NCI-H146 treated with DMSO at 0.1 percent for 48 hours (cell line): ENCODE data around the gene SRRM4.

Experiments used
- DNase-seq: peaks from one replicate; lab custom pipeline; 2025; ENCODE audit not compliant: unreplicated experiment; lab: John Stamatoyannopoulos, UW

SRRM4 gene

DNA sequence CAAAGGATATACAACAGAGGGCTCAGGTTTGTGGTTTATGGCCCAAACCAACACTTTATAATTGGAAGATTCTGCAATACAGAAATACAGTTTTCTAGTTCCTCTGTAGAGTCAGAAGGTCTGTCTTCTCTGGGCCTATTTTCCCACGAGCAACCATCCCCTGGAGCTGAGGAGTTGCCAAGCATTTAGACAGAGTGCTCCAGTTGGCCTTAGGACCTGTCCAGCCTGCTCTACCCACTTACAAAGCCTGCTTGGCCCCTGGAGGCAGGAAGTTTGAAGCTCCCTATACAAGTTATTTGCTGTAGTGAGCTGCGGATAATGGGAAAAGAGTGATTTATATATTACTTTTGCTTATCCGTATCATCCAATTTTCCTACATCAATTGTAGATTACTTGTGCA, 136.6 kb downstream of the SRRM4 start:
- no peak for DNase-seq

DNA sequence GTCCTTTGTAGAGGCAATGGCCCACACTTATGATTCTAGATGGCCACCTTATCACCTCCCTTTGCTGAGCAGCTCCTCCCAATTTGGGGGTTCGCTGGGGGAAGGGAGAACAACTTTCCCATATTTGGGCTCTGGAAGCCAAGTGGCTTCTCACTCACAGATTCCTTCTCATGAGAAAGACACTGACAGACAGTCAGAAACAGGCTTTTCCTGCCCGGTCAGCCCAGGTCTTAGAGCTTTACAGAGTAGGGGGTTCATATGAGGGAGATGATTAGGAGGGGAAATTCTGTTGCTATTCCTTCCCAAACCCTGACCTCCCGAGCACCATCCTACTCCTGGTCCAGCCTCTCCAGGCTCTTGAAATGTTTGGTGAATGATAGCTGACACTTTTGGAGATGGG, 137.3 kb downstream of the SRRM4 start:
- DNase-seq = no peak

DNA sequence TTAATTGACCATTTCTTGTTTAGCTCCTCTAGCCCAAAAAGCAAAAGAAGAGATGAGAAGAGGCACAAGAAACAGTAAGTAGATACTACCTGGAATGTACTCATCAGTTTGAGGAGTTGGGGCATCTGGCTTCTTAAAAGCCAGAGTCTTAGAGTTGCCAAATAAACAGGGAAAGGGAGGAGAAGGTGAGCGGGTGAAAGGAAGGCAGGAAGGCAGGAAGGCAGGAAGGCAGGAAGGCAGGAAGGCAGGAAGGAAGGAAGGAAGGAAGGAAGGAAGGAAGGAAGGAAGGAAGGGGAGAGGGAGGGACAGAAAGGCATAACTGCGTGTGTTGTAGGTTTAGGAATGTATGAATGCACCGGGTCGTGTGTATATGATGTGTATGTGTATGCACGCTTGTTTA, 140.7 kb downstream of the SRRM4 start:
- no peak for DNase-seq

GRCh38 chr12:119122751-119123150, 141.4 kb downstream of the SRRM4 start:
- DNase-seq = no peak

- DNase-seq = no peak
Observed at GRCh38 chr12:119128527-119128926, 147.2 kb downstream of the SRRM4 start.

- DNase-seq = no peak
Observed at GRCh38 chr12:119129827-119130434, 148.6 kb downstream of the SRRM4 start.

GRCh38 chr12:119130523-119130922, 149.2 kb downstream of the SRRM4 start:
- DNase-seq = no peak

DNA sequence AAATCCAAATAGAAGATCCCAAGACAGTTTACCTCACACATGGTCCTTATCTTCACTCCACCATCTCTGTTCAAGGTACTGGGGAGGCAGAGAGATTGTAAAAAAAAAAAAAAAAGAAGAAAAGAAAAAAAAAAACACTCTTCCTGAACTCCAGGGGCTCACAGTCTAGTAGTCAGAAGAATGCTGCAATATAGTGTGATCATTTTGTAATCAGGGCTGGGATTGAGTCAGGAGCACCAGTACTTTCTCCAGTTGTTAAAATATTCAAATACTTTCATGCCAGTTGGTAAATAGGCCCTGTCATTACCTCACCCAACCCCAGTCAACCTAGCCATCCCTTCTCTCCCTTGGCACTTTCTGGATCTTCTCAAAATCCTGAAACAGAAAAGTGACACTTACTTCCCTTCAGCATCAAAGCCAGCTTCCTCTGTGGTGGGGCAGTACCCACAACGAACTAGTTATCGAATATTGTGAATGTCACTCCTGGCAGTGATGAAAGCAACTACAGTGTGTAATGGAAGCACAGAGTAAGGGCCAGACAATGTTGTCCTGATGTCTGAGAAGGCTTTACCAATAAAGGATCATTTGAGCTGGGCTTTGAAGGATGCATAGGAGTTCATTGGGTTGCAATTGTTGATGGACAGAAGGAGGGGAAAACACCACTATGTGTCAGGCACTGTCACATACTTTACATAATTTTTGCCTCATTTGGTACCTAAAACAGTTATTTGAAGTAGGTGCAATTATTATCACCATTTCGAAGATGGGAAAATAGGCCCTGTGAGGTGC, 153.1 kb downstream of the SRRM4 start:
- DNase-seq = no peak

DNA sequence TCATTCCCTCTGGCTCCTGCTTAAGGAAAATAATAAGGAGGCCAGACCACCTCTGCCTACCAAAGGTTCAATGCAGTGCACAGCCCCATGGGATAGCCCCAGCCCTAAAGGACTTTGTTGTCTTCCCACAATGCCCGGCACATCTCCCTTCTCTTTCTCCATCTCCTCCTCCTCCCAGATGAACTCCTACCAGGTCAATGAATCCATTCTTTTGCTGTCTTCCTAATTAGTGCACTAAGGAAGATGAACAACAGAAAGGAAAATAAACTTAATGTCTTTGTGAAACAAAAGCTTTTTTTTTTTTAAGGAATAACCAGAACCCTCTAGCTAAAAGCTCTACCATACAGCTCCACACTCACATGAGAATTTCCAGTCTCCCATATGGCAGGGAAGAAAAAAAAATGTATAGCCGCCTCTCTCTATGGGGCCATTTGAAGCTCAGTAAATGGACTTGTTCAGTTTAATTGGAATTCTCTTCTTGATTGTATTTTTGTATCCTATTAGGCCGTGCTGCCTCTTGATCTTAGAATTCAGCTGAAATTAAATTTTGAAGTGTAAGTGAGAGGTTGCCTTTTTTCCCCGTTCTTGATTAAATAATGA, 155.6 kb downstream of the SRRM4 start:
- no peak for DNase-seq

- no peak for DNase-seq
Observed at GRCh38 chr12:119139448-119139847, 158.1 kb downstream of the SRRM4 start.

- no peak for DNase-seq
Observed at GRCh38 chr12:119145367-119145766, 164.0 kb downstream of the SRRM4 start.

DNA sequence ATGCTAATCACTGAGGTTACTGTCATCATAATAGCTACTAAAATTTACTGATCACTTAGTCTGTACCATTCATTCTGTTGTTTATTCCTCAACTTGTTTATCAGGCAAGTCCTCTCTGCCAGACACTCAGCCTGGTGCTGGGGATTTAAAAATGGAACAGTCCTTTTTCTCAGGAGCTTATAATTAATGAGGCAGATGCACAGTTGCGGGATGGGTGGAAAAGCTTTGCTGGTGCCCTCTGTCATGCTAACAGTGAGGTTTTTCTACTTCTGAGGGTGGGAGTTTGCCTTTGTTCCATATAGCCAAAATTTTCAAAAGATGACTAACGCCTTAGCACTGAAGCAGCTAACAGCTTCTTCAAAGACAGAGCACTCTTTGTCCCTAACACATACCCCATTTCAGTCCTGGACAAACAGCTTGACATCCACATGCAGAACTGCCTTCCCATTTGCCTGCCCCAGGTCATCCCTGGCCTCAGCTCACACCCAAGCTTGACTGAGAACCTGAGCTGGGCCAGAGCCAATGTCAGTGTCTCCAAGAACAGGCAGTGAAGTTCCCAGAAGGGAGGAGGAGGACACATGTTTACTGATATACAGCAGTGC, 166.6 kb downstream of the SRRM4 start:
- DNase-seq = no peak

DNA sequence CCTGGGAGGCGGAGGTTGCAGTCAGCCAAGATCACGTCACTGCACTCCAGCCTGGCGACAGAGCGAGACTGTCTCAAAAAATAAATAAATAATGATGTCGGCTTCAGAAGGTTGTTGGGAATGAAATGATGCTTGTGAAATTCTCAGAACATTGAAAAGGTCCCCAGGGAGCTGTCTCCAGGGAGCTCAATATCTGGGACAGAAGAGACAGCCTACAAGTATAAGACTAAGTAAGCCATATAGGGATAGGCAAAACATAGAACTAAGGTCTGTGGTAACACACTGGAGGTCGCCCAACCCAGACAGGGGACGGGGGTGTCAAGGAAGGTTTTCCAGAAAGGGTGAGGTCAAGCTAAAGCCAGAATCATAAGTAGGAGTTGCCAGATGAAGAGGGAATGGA, 167.9 kb downstream of the SRRM4 start:
- DNase-seq = no peak

DNA sequence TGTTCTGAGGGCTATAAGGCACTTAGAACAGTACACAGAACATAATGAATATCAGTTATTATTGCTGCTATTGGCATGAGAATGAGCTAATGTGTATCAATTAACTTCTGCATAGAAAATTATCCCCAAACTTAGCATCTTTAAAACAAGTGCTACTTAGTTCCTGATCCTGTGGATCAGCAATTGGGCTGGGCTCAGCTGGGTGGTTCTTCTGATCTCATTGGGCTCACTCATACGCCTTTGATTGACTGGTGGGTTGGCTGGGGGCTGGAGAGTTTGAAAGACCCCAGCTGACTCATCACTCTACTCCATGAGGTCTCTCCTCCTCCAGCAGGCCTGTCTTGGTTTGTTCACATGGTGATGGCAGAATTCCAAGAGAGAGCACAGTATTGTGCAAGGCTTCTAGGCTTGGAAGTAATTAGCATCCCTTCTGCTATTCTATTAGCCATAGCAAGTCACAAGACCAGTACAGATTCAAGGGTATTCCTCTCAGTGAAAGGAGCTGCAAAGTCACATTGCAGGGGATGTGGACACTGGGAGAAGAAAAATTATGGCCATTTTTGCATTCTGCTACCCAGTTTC, 170.2 kb downstream of the SRRM4 start:
- DNase-seq = no peak

- DNase-seq = no peak
Observed at GRCh38 chr12:119153477-119154434, 172.4 kb downstream of the SRRM4 start.

DNA sequence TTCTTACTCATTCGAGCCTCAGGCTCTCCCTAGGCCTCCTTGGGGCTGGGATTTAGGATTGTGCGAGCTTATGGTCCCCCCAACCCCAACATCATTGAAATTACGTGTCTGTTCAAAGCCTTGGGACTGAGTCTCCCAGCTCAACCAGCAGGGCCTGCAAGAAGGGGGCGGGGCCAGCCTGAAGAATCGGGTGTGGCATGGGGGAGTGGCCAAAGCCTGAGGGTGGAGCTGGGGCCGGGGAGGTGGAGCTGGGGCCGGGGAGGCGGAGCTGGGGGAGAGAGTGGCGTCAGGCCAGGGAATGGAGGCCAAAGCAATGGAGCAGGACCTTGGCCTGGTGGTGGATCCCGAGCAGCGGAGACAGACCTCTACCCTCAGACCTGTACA, 173.1 kb downstream of the SRRM4 start:
- DNase-seq = no peak

GRCh38 chr12:119156401-119157044, 175.2 kb downstream of the SRRM4 start:
- DNase-seq = no peak

- DNase-seq = no peak
Observed at GRCh38 chr12:119157528-119157927, 176.2 kb downstream of the SRRM4 start.

DNA sequence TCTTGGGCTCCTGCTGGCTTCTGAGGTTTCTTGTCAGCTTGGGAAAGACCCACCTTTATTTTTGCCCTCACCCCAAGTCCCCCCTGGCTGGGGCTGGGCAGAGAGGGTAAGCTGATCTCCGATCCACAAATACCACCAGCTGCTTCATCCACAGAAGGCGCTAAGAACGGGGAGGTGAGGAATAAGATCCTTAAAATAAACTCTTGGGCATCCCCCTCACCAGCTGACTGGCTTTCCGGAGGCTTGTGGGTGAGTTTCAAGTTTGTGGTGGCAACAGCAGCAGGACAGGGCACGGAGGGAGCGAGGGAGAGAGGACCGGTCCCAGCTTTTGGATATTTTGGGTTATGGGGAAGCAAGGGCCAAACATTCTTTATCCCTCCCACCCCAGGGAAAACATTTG, 176.6 kb downstream of the SRRM4 start:
- no peak for DNase-seq

DNA sequence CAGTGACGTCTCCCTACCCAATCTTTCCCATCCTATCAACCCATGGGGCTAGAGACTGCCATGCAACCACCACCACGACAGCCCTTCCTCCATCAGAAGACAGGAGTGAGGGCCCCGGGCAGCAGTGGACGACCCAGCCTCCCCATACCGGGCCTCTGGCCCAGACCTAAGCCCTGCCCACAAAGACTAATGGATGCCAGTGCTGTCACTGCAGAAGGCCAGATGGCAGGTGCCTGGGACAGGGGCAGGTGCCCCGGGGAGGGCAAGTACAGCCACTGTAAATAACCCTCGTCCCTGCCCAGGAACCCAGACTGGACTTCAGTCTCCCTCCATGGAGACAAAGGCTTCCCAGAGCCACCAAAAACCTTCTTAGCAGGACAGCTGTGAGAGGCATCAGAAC, 177.1 kb downstream of the SRRM4 start:
- DNase-seq = no peak
